ENCODE measurements around the gene U2AF1. TPM values are rescaled to one million over a fixed set of nuclear protein-coding genes. Genes with fewer than 3 reads are reported as not detected.
A peak's percentile ranks its signal among the peaks of the same experiment; 100 is the strongest.
"Not testable (repeated sequence)": the region's sequence is repeated elsewhere in the genome, so short reads cannot be mapped to it uniquely, and the experiment has no call there.

U2AF1 gene
- 29.7 and 51.9 TPM in 2 replicates for total RNA-seq (2021)
- long read RNA-seq, full-length matches to known transcripts, result 192 of 219 reads
- long read RNA-seq, partial matches to known transcripts, result 6 of 219 reads
- long read RNA-seq, other reads (novel, unspliced or antisense), result 21 of 219 reads

- no CpG with 5 or more reads among the region's 107 CpGs for WGBS (ENCODE audit: extremely low coverage, insufficient read length, low lambda C conversion rate)
- H3K4ac ChIP-seq (ENCODE audit: low read depth, low read length); H4K20me1 ChIP-seq (ENCODE audit: control insufficient read depth, insufficient read depth, insufficient read length); H3K4me2 ChIP-seq (ENCODE audit: insufficient read depth, insufficient read length, low read length); H3K14ac ChIP-seq (ENCODE audit: insufficient read depth, low read length); H3K9me3 Mint-ChIP-seq; H2BK15ac ChIP-seq (ENCODE audit: low read depth, low read length); H2AK5ac ChIP-seq (ENCODE audit: insufficient read length, low read length); H3K23me2 ChIP-seq (ENCODE audit: insufficient read length, low read depth, low read length, poor library complexity, severe bottlenecking); H2BK5ac ChIP-seq (ENCODE audit: insufficient read length, low read length); H3K79me2 ChIP-seq (ENCODE audit: insufficient read depth, low read length); H2BK20ac ChIP-seq (ENCODE audit: low read depth, low read length, poor library complexity, severe bottlenecking); H3K27ac Mint-ChIP-seq; H3K56ac ChIP-seq (ENCODE audit: insufficient read length, low read depth, low read length); H3K9me3 ChIP-seq (ENCODE audit: control insufficient read depth, low read depth, low read length); H3K27ac ChIP-seq (ENCODE audit: insufficient read length, low read depth, low read length); H3K18ac ChIP-seq (ENCODE audit: insufficient read length, low read depth, low read length); H2AFZ ChIP-seq (ENCODE audit: low read length); H4K5ac ChIP-seq (ENCODE audit: insufficient read length, low read depth, low read length); H3K27me3 Mint-ChIP-seq (ENCODE audit: low read depth); H3K36me3 Mint-ChIP-seq (ENCODE audit: insufficient read depth in 1 of 3, low read depth in 3 of 3); H2BK12ac ChIP-seq (ENCODE audit: insufficient read length, low read depth, low read length); H4K8ac ChIP-seq (replicated peaks; ENCODE audit: insufficient read length, low read depth, low read length); H4K91ac ChIP-seq (ENCODE audit: insufficient read length, low read depth, low read length); H3K79me1 ChIP-seq (ENCODE audit: insufficient read depth, low read depth, low read length, poor library complexity, severe bottlenecking); H2BK120ac ChIP-seq (ENCODE audit: low read depth, low read length, poor library complexity, severe bottlenecking); DNase-seq; H3K23ac ChIP-seq (ENCODE audit: insufficient read length, low read depth, low read length); H3K27me3 ChIP-seq (ENCODE audit: insufficient read depth, low read length); H3K9ac ChIP-seq (ENCODE audit: extremely low read depth, insufficient read length, low read length); H3K4me1 Mint-ChIP-seq; H3K4me1 ChIP-seq (ENCODE audit: insufficient read depth, low read length); H3T11ph ChIP-seq (ENCODE audit: low read length): not testable (repeated sequence)
- peak within 1 kb of the TSS in 1 of 2 experiments; percentile 52; a peak in 3 of 5 replicates for H3K4me3 Mint-ChIP-seq
These were observed at the start of gene U2AF1 for GRCh38 chr21:43106965-43107793. U2AF1 (minus strand) TSS chr21:43107570; CDS start chr21:43107494, 76 bp downstream.

GRCh38 chr21:43153601-43154000, 46.2 kb upstream of the U2AF1 start:
- not testable (repeated sequence) for H3K79me1 ChIP-seq (ENCODE audit: insufficient read depth, low read depth, low read length, poor library complexity, severe bottlenecking); H2BK12ac ChIP-seq (ENCODE audit: insufficient read length, low read depth, low read length); DNase-seq; H3K4me1 ChIP-seq (ENCODE audit: insufficient read depth, low read length); H3K36me3 Mint-ChIP-seq (ENCODE audit: insufficient read depth in 1 of 3, low read depth in 3 of 3); H2BK120ac ChIP-seq (ENCODE audit: low read depth, low read length, poor library complexity, severe bottlenecking); H3K9ac ChIP-seq (ENCODE audit: extremely low read depth, insufficient read length, low read length); H2AK5ac ChIP-seq (ENCODE audit: insufficient read length, low read length); H2BK5ac ChIP-seq (ENCODE audit: insufficient read length, low read length); H3K4me3 Mint-ChIP-seq; H4K20me1 ChIP-seq (ENCODE audit: control insufficient read depth, insufficient read depth, insufficient read length); H2BK15ac ChIP-seq (ENCODE audit: low read depth, low read length); H4K8ac ChIP-seq (replicated peaks; ENCODE audit: insufficient read length, low read depth, low read length); H4K91ac ChIP-seq (ENCODE audit: insufficient read length, low read depth, low read length); H3K56ac ChIP-seq (ENCODE audit: insufficient read length, low read depth, low read length); H3K4ac ChIP-seq (ENCODE audit: low read depth, low read length); H3K9me3 Mint-ChIP-seq; H3K23me2 ChIP-seq (ENCODE audit: insufficient read length, low read depth, low read length, poor library complexity, severe bottlenecking); H3T11ph ChIP-seq (ENCODE audit: low read length); H3K4me1 Mint-ChIP-seq; H3K4me2 ChIP-seq (ENCODE audit: insufficient read depth, insufficient read length, low read length); H3K23ac ChIP-seq (ENCODE audit: insufficient read length, low read depth, low read length); H3K27ac Mint-ChIP-seq; H3K18ac ChIP-seq (ENCODE audit: insufficient read length, low read depth, low read length); H2AFZ ChIP-seq (ENCODE audit: low read length); H3K27me3 Mint-ChIP-seq (ENCODE audit: low read depth); H4K5ac ChIP-seq (ENCODE audit: insufficient read length, low read depth, low read length); H2BK20ac ChIP-seq (ENCODE audit: low read depth, low read length, poor library complexity, severe bottlenecking); H3K27me3 ChIP-seq (ENCODE audit: insufficient read depth, low read length); H3K9me3 ChIP-seq (ENCODE audit: control insufficient read depth, low read depth, low read length); H3K14ac ChIP-seq (ENCODE audit: insufficient read depth, low read length); H3K79me2 ChIP-seq (ENCODE audit: insufficient read depth, low read length); H3K27ac ChIP-seq (ENCODE audit: insufficient read length, low read depth, low read length)
- no CpG with 5 or more reads among the region's 33 CpGs for WGBS (ENCODE audit: extremely low coverage, insufficient read length, low lambda C conversion rate)
